GM21723 (cell line): ENCODE data around the gene FBLN2.

ENCODE experiments used
- ATAC-seq: cut with Tn5 transposase; IDR thresholded peaks from one replicate; pipeline ENCODE4 v1.9.1; 2021; ENCODE audit warnings: mild to moderate bottlenecking, moderate library complexity; ENCODE audit not compliant: unreplicated experiment

The FBLN2 gene

DNA sequence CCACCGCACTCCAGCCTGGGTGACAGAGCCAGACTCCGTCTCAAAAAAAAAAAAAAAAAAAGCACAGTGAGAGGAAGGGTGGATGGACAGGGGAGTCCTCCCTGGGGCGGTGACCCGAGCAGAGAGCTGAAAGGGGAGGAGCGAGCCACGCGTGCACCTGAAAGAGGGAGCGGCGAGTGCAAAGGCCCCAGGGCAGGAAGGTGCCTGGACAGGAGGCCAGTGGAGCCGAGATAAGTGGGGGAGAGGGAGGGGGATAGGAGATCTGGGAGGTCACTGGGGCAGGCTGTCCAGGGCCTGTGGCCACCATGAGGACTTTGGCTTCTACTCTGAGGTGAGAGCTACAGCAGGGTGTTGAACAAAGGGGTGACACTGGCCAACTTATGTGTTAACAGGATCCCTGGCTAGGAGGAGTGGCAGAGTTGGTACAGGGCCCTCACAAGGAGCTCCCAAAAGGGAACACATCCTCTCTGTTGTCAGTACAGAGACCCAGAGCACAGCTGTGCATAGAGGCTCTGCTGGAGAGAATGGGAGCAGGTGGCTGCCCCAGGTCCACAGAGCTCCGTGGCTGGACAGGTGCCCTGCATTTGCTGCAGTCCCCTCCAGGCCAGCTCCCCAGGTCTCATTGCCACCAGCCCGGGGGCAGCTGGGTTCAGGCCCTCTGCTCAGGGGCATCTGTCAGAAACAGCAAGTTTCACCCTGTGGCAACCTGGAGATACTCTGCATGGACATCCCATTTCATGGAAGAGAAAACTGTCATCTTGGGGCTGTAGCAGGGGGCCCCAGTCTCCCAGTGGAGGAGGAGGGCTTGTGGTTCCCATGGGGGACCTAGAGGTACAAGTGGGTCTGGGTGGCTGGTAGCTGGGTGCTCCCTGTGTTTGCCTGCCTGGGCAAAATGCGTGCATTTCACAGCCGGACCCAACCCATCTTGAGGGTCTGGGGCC lies 28.5 kb downstream of the FBLN2 start:
- ATAC-seq, result no peak

DNA sequence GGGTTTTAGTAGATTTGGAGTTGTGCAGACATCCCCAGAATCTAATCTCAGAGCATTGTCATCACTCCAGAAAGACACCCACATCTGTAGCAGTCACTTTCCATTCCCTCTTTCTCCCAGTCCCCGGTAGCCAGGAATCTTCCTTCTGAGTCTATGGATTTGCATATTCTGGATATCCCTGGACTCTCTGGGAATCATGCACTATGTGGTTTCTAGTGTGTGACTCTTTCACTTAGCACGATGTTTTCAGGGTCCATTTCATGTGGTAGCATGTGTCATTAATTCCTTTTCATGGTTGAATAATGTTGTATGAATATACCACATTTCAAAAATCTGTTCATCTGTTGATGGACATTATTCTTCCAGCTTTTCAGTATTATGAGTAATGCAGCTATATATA lies 29.3 kb downstream of the FBLN2 start:
- ATAC-seq, result no peak

DNA sequence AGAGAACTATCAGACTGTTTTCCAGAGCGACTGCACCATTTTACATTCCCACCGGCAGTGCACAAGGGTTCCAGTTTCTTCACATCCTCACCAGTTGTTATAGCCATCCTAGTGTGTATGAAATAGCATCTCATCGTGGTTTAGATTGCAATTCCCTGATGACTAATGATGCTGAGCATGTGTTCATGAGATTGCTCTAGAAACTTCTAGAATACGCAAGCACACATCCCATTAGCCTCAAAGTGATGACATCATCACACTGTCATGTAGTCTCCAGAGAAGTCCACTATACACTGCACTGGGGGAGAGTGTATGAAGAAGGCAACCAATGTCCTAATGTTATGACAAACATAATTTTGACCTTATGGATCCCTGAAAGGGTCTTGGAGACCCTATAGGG lies 30.1 kb downstream of the FBLN2 start:
- ATAC-seq, result no peak

DNA sequence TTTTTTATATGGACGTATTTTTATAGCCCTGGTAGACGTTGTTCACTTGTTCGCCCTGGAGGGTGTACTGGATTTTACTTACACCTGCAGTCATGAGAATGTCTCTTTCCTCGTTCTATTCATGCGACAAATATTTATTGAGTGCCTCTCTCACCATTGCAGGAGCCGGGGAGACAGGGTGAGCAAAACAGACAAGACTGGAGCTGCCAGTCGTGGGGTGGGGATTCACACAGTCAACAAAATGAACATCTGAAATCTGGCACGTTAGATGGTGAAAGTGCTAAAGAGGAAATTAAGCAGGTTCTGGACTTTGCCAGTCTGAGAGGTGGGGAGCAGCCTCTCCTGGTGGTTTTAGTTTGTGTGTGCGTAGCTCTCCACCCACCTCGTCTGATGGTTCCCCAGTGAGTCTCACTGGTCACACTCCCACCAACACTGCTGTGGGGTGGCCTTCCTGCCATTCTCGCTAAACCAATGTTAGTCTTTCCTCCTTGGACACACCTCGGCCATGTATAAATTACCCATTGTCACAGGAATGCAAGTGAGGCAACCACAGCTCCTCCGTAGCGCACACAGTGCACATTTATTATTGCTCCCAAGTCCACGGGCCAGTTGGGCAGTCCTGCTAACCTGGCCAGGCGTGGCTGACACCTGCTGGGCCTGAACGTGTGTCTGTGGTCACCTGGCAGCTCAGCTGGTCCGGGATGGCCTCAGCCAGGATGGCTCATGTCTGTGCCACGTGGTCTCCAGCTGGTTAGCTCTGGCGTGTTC lies 31.5 kb downstream of the FBLN2 start:
- ATAC-seq, result no peak

DNA sequence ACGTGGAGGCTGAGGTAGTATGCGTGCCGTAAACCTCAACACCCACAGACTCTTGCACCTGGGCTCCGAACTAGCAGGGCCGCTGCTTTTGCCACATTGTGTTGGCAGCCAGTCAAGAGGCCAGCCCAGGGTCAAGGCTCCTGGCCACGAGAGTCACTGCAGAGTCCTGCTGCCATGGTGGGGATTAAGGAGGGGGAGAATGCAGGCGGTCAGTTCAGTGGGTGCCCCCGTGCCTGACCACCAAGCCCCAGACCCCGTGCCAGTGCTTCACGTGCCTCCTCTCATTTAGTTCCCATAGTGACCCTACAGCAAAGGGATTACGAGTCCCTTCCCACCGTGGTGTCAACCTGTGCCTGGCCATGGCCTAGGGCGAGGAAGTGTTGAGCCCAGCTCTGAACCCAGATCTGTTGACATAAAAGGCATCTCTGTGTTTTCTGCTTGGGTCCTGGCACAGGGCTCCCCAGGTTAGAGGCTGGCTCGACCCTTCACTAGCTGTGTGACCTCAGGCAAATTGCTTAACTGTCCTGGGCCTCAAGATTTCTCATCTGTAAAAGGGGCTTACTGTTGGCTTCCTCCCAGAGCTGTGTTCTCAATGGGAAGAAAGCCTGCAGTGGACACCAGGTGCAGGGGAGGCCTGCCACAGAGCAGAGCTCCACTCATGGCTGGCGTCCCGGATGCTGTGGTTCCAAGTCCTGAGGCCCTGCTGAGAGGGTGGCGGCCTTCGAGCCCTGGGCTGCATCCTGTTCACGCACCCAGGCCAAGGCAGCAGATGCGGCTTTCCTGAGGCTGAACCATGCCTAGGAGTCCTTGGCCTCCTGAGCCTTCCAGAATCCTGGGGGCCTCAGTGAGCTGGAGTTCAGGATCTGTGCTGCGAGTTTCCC lies 32.8 kb downstream of the FBLN2 start:
- no peak for ATAC-seq

DNA sequence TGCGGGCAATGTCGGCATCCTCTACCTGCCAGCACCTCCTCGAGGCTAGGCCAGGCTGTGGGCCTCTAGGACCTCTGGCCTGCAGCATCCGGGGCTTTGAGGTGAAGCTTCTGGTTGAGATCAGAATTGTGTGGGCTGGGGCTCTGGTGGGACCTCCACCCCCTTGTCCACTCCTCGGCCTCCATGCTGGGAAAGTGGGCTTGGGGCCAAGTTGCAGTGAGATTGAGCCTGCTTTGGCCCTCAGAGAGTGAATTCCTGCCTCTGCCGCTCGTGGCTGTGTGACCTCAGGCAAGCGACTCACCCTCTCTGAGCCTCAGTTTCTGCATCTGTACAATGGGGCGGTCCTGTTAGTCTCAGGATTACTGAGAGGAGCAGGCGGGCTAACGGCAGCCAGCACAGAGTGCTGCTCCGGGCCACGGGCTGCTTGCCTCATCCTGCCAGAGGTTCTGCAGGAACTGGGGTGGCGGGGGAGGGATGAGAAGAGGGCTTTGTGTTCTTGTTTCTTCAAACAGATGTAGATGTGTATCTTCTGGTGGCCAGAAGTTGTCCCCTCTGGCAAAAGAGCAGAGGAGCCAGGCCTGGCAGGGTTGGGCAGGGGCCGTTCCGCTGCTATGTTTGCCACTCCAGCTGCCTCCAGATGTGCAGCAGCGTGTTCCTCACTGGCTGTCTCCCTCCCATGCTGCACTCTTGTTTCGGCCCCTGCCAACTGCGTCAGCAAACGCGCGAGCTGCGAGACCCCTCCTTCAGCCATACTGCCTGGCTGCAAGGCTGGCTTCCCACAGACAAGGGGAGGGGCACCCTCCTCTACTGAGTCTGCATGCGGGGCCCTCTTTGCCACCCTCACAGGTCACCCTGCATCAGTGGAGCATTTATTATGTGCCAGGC lies 33.7 kb downstream of the FBLN2 start:
- ATAC-seq, result no peak

DNA sequence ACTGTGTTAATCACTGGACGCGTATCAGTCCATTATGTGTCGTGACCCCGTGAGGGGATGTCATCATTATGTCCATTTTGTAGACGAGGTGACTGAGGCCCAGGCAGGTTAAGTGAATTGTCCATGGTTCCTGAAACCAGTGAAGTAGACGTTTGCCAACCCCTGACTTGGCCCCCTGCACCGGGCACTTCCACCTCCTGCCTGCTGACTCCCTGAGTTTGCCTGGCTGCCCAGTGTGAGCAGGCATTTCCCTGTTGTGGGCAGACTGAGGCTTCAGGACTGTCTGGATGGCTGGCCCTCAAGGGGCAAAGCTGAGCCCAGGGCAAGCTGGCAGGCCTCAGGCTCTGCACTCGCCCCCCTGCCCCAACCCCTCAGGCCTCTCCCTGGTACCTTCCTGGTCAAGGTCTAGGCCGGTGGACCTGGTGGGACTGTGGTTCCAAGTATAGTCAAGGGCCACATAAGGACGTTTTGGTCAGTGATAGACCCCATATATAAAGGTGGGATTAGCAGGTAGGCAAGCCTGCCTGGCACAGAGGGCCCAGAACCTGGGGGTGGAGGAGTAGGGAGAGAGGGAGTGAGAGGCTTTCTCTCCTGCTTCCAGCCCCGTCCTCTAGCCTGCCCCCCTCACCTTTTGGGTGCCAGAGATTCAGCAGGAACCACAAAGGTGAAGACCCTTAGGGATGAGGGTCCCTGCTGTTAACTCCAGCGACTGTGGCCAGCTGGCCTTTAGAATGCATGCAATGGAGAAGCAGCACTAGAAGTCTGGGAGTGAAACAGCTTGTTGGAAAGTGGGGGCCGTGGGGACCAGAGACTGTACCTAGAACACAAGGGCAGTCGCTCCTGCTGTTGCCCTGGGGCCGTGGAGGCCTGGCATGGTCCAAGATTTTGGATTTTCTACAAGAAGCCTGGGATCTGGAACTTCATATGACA lies 34.6 kb downstream of the FBLN2 start:
- no peak for ATAC-seq

DNA sequence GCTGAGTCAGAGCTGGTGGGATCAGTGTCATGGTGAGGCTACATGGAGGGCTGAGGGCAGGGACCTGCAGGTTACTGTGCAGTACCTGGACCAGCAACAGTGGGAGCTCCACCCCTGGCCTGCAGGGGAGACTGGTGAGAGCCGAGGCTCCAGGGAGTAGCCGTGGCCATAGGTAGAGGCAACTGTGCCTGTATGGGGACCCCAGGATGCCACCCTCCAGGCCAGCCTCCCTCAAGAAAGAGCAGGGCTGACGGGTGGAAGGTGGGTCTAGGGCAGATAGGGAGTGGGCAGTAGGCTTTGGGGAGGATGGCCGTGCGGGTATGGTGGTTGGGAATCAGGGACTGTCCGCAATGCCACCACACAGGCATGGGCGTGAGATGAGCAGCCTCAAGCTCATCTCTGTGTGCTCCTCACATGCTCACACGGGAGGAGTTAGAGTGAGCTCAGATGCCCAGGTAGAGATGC lies 35.5 kb downstream of the FBLN2 start:
- ATAC-seq, result no peak

DNA sequence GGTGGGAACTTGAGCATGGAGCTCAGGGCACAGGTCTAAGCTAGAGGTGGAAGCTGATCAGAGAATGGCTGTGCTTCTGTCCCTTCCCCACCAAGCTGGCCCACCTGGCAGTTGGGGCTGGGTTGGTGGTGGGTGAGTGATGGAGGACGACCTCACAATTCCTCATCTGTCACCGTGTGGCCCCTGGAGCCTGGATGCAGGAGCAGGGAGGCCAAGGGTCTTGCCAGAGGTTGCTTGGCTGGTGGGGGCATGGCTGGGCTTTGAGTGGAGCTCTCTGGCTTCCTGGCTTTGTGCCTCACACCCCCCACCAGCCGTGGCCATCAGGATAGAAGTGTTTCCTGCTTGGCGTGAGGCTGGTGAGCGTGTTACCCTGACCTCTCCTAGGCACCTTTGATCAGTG lies 36.0 kb downstream of the FBLN2 start:
- ATAC-seq, result no peak

DNA sequence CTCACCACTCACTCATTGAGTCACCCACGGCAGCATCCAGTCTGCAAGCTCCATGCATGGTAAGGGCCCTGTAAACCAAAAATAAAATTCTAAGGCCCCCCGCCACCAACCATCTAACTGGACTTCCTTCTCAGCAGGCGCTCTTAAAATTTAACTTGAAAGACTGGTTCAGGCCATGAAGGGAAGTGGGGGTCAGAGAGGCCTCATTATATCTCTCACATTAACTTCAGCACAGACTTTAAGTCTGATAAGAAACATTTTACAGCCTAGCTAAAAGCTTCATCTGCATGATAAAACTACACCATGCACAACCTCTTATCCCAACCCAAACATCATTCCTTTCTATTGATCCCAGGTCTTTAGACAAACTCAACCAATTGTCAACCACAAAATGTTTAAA lies 38.5 kb downstream of the FBLN2 start:
- ATAC-seq, result no peak

DNA sequence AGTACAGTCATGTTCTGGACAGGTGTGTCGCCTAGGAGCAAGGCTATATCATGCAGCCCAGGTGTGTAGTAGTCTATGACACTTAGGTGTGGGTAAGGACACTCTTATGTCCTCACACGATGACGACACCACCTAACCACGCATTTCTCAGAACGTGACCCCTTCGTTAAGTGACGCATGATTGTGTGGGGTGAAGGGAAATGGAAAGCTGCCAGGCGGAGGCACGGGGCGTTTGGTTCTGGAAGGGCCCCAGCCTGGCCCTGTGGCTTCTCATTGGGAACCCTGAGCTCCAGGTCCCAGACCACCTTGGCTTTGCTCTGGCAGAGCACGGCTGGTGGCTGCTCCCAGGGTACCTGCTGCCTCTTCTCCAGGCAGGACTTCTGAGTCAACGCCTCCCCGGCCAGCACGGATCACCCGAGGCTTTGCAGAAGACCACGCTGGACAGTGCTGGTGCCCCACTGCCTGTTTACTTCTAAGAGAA lies 39.3 kb downstream of the FBLN2 start:
- ATAC-seq, result no peak

DNA sequence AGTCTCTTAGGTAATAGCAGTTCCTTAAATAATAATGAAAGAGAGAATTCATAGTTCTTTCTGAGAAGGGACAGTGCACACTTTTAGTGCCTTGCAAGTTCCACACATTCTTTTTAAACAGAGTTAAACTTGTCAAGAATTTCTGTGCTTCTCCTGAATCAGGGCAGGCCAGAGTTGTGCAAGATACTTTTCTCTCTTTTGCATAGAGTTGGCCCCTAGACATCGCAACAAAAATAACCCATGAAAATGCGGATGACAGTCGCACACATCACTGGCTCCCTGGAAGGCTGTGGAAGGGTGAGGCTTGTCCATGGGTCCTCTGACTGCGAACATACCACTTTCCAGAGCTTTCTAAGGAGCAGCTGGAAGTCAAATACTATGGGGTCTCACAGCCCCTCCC lies 40.1 kb downstream of the FBLN2 start:
- no peak for ATAC-seq

DNA sequence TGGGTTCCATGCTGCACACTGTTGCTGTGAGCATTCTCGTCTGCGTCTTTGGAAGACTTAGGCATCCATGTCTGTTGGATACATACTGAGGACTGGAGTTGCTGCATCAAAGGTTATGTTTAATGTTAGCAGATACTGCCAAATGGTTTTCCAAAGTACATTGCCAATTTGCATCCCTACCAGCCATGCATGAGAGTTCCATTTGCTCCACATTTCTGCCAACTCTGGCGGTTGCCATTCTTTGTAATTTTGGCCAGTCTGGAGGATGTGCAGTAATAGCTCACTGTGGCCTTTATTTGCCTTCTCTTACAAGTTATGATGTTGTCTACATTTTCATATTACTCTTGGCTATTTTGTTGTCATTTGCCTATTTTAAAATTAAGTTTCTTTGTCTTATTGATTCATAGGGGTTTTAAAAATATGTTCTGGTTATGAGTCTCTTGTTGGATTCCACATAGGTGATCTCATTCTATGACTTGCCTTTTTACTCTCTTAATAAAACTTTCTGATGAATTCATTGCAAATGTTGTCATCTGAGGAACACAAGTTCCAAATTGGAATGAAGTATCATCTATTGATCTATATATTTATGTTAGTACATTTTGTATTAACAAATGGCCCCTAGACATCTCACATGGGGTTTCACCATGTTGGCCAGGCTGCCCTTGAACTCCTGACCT lies 42.1 kb downstream of the FBLN2 start:
- ATAC-seq, result no peak

DNA sequence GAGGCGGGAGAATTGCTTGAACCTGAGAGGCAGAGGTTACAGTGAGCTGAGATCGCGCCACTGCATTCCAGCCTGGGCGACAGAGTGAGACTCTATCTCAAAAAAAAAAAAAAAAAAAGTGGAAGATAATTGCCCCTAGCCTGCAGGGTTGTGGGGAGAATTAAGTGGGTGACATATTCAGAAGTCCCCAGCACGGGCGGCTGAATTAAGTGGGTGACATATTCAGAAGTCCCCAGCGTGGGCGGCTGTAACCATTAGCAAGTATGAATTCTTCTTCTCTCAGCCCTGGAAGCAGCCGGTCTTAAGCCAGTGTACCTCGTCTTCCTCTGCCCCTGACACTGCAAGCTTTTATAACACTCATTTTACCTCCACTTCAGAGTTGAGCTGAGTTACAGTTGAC lies 44.7 kb downstream of the FBLN2 start:
- ATAC-seq, result no peak

DNA sequence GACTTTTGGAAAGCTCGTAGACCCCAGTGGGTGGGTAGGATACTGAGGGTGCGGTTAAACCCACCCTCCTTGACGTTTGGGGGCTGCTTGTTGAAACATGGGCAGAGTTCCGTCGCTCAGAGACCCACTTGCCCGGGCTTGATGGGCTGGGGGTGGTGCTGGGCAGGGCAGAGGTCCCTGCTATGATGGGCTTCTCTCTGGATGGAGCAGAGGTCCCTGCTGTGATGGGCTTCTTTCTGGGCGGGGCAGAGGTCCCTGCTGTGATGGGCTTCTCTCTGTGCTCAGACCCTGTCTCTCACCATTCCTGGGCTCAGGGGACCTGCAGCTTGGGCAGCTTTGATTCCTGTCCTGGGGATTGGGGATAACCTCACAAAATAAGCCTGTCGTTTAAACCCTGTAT lies 45.2 kb downstream of the FBLN2 start:
- no peak for ATAC-seq

DNA sequence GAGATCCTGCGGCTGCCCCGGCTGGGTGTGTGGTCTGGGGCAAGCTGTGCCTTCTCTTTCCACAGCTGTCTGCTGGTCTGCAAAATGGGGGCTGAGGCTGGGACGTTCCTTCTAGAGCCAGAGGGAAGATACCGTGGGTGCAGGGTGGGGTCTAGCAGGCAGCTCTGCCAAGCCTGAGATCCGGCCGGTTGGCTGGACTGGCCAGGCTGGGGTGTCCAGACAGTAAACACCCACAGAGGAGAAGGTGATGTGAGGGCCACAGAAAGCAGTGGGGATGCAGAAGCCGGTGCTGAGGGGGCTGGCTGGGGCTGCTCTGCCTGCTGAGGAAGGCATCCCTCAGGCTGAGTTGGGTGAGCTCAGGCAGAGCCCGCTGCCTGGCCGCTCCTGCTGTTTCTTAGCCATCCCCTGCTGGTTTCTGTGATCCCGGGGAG lies 46.1 kb downstream of the FBLN2 start:
- ATAC-seq, result no peak

DNA sequence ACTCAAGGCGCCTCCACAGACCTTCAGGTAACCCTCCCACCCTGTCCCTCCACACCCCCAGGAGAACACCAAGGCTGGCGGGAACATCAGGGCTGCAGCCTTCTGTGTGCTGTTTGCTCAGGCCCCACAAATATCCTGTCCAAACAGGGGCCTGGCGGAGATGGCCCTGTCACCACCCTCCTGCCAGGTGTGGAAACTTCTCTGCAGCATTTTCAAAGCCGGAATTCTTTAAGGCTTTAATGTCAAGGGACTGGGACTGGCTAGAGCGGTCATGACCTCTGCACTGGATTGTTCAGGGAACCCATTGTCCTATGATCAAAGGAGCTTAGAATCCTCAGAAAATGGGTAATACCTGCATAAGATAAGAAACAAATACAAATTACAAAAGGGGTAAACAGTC lies 46.6 kb downstream of the FBLN2 start:
- no peak for ATAC-seq
